Kidney epithelial cell (primary cell): Measurements from ENCODE around the gene CIB2. TPM values are rescaled to one million over a fixed set of nuclear protein-coding genes. Genes with fewer than 3 reads are reported as not detected.

Experiments used
- DNase-seq: peaks from one replicate; pipeline ENCODE4 v3.0.0-alpha.2; 2010; ENCODE audit warnings: low read depth
- H3K27me3 ChIP-seq: 2 replicates; pipeline ENCODE4 v1.6.0; 2011; ENCODE audit warnings: low read length; ENCODE audit not compliant: control insufficient read depth, insufficient read depth
- H3K36me3 ChIP-seq: 2 replicates; pipeline ENCODE4 v1.5.1; 2011; ENCODE audit warnings: low read length; ENCODE audit not compliant: control insufficient read depth, insufficient read depth
- H3K4me3 ChIP-seq: 2 replicates; pipeline ENCODE4 v1.5.1; 2011; ENCODE audit warnings: low read depth, mild to moderate bottlenecking, control low read depth, low read length
- total RNA-seq: library from RNA; depleted of rRNA; stranded (reverse); fragments of >200 nt; gene quantifications from 2 replicates; pipeline ENCODE4 v1.2.3, GENCODE V29; 2015
- TF ChIP-seq, protein P1 (sequence below): IDR thresholded peaks from 2 replicates; pipeline ENCODE4 v1.5.1; 2011; ENCODE audit warnings: mild to moderate bottlenecking, moderate library complexity, low read length, control low read depth, inconsistent platforms; ENCODE audit not compliant: insufficient read depth, poor library complexity, severe bottlenecking

CIB2 gene
- total RNA-seq, 1 donor from 2014 or later, result 16.3 TPM

DNA sequence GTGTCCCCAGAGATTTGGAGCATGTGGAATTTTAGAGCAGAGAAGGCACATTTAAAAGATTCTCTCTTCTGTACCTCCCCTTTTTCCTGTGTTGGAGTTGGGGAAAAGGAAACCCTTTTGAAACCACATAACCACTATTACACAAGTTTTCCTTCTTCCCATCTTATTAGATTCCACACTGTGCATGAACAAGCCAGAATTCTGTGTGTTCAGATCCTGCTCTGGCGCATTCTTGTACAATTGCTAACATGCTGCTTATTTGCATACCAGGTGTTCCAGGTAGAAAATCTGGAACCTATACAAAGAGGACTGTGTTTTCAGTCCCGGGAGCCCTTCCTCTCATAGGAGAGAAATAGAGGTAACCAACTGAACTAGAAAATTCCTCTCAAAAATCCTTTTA is 2.6 kb upstream of the CIB2 start:
- TF ChIP-seq, protein P1, sequence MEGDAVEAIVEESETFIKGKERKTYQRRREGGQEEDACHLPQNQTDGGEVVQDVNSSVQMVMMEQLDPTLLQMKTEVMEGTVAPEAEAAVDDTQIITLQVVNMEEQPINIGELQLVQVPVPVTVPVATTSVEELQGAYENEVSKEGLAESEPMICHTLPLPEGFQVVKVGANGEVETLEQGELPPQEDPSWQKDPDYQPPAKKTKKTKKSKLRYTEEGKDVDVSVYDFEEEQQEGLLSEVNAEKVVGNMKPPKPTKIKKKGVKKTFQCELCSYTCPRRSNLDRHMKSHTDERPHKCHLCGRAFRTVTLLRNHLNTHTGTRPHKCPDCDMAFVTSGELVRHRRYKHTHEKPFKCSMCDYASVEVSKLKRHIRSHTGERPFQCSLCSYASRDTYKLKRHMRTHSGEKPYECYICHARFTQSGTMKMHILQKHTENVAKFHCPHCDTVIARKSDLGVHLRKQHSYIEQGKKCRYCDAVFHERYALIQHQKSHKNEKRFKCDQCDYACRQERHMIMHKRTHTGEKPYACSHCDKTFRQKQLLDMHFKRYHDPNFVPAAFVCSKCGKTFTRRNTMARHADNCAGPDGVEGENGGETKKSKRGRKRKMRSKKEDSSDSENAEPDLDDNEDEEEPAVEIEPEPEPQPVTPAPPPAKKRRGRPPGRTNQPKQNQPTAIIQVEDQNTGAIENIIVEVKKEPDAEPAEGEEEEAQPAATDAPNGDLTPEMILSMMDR, result no peak
- no peak for DNase-seq
- H3K27me3 ChIP-seq, result no peaks in the 10 kb centered on the region
- H3K36me3 ChIP-seq, result no peaks in the 10 kb centered on the region
- H3K4me3 ChIP-seq, result no peak overlapping the region

DNA sequence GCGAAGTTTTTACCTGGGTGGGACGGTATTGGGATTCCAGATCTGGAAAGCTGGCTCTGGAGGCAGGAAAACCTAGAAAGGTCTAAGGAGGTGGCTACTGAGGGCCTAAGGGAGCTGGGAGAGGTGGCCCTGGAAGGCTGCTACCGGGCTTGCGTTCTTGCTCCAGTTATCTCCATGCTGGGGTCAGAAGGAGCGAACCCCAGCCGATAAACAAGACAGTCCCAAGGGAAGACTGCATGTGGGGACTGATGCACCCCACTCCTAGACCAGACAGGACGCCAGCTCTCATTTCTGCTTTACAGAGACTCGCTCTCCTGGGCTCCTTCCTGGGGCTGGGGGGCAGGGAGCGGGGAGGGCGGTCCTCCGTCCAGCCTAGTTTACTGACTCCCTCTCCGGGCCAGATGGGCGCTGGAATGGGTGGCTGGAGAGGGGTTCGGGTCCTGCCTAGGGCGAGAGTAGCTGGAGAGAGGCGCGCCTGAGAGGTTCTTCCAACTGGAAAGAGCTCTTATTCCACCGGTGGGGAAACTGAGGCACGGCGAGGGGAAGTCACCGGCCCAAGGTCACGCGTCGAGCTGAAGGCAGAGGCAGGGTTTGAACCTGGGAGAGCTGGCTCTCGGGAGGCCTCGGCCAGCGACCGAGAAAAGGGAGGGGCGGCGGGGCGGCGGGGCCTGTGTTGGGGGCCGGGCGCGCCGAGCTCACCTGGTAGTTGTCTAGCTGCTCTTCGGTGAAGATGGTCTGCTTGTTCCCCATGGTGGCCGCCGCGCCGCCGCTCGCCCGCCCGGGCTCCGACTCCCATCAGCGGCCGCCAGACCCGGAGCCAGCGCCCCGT is 565 bp downstream of the CIB2 start:
- TF ChIP-seq, protein P1, result no peak
- no peaks in the 10 kb centered on the region for H3K36me3 ChIP-seq
- no peaks in the 10 kb centered on the region for H3K27me3 ChIP-seq
- DNase-seq, result no peak
- peak overlapping the region; percentile 67 for H3K4me3 ChIP-seq

DNA sequence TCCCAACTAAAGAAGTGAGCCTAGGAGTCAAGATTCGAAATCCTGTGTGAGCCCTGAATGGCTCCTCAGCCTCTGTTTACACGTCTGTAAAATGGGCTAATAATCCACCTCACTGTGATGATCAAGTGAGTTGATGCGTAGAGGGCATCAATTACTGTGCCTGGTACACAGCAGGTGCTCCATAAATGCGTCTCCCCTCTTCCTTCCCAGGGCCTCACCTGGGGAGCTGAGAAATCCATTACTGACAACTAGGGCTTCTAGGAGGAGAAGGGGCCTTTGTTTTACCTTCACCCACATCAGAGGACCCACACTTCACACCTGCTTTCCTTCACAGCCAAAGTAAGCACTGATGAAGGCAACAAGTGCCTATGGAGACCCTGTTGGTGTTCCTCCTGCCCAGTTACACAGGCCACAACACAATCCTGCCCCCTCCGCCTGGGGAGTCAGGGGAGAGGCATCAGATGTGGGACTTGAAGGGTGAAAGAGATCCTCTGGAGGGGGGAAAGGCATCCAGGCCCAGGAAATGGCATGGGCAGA is 1.4 kb downstream of the CIB2 start:
- H3K36me3 ChIP-seq, result no peaks in the 10 kb centered on the region
- TF ChIP-seq, protein P1, result no peak
- no peak overlapping the region for H3K4me3 ChIP-seq
- no peak for DNase-seq
- no peaks in the 10 kb centered on the region for H3K27me3 ChIP-seq

DNA sequence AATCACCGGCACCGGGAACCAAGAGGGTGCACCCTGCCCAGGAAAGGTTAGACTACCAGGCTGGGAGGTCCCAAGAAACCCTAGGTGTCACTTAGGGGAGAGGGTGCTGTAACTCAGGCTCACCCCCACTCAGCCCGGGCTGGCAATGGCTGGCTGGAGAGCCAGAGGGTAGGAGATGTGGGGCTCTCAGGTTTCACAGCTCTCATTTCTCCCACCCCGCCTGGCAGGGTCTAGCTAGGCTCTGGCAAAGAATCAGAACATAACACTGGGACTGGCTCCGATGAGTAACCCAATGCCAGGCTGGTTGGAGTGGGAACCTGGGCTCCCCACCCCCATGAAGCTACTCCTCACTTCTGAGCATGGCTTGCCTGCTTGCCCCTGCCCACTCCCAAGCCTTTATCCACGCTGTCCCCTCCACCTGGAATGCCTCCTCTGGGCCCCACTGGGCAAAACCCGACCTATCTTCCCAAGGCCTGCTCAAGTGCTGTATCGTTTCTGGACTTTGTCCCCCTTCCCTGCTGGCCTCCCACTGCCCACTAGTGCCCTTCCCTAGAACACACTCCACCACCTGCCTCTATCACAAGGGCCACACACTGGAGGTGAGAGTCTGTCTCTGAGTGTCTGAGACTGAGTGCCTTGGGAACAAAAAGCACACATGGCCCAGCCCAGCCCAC is 2.0 kb downstream of the CIB2 start:
- no peaks in the 10 kb centered on the region for H3K27me3 ChIP-seq
- no peaks in the 10 kb centered on the region for H3K36me3 ChIP-seq
- DNase-seq, result no peak
- H3K4me3 ChIP-seq, result no peak overlapping the region
- TF ChIP-seq, protein P1, result no peak

DNA sequence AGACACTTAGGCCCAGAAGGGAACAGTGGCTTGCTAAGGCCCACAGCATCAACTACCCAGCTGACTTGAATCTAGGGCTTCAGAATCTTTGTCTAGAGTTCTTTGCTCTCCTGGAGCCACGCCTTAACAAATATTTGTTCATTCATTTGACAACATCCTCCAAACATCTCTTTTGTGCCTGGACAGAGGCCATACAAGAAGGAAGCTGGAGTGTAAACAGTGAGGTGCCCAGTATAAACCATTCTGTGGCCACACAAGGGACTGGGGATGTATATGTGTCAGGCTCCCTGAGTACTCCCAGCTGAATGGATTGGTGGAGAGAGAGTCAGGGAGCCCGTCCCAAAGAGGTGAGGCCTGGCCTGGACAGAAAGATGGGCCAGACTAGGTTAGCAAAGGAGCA is 3.4 kb downstream of the CIB2 start:
- TF ChIP-seq, protein P1, result no peak

More for the DNA sequence above, 3.4 kb downstream of the CIB2 start:
- DNase-seq, result no peak
- Histone ChIP-seq H3K27me3 (no peaks in the 10 kb centered on the region), H3K36me3 (no peaks in the 10 kb centered on the region), H3K4me3 (no peak overlapping the region)
